GM10248 (cell line): ENCODE measurements around the gene CKS2.

Source experiments
- CTCF ChIA-PET: fragments of 300-600 bp; sonication (Branson Sonifier 250); formaldehyde crosslinking; extraction: SDS; loops from one replicate; lab custom pipeline; 2021; ENCODE audit warnings: antibody characterized with exemption; lab: Yijun Ruan, JAX
- POLR2A ChIA-PET: fragments of 350-650 bp; sonication (Branson Sonifier 250); formaldehyde crosslinking; extraction: SDS; loops from one replicate; lab custom pipeline; 2020; ENCODE audit warnings: antibody characterized with exemption; lab: Yijun Ruan, JAX
- DNase-seq: peaks from one replicate; pipeline ENCODE4 v3.0.0; 2012; ENCODE audit errors: extremely low spot score
- CTCF ChIP-seq: IDR thresholded peaks from 2 replicates; pipeline ENCODE4 v1.5.1; 2012; ENCODE audit warnings: mild to moderate bottlenecking, low read depth; ENCODE audit errors: extremely low read depth, missing control alignments, control extremely low read depth

Gene CKS2

GRCh38 chr9:89317282-89317681 is 6.3 kb downstream of the CKS2 start:
- no peak for DNase-seq
- ChIA-PET POLR2A (no interaction called here), CTCF (no interaction called here)
- TF ChIP-seq CTCF = no peak

GRCh38 chr9:89318123-89319014 is 7.4 kb downstream of the CKS2 start, which contains the start of gene SECISBP2:
Gene SECISBP2 (plus strand): TSS chr9:89318500. CDS start chr9:89318577, 77 bp downstream.
- peak; percentile 91 for DNase-seq
- POLR2A ChIA-PET = interaction anchor here (0.7 to 1.0 kb wide), 2 partner anchors 8 to 49 kb away, joined by 3 to 4 read pairs; no protein-coding TSS in a partner anchor
- CTCF ChIA-PET = interaction anchor here (0.6 to 1.0 kb wide), 7 partner anchors 8 to 230 kb away, joined by 3 to 6 read pairs (median 4); no protein-coding TSS in a partner anchor
- TF ChIP-seq CTCF = peak; percentile 56

GRCh38 chr9:89319015-89319905 is 8.3 kb downstream of the CKS2 start:
- CTCF ChIA-PET = interaction anchor here (0.6 to 2.2 kb wide), 6 partner anchors 9 to 230 kb away, joined by 3 to 12 read pairs (median 4); no protein-coding TSS in a partner anchor
- no peak for DNase-seq
- POLR2A ChIA-PET = interaction anchor here (1.0 kb wide), 1 partner anchor 9 kb away, joined by 4 read pairs; no protein-coding TSS in a partner anchor
- no peak for TF ChIP-seq CTCF

- ChIA-PET POLR2A (no interaction called here), CTCF (interaction anchor here (1.2 to 1.6 kb wide), 2 partner anchors 17 to 106 kb away, joined by 3 to 4 read pairs; no protein-coding TSS in a partner anchor)
- TF ChIP-seq CTCF = no peak
- no peak for DNase-seq
Observed at GRCh38 chr9:89323390-89323789, 12.4 kb downstream of the CKS2 start.

GRCh38 chr9:89325733-89326132 is 14.7 kb downstream of the CKS2 start:
- DNase-seq = no peak
- POLR2A ChIA-PET = no interaction called here
- no peak for TF ChIP-seq CTCF
- CTCF ChIA-PET = interaction anchor here (0.7 to 2.3 kb wide), 4 partner anchors 8 to 223 kb away, joined by 3 to 9 read pairs (median 6); no protein-coding TSS in a partner anchor
